Liver (tissue), 3 donors: ENCODE results near the gene OSGEP.

Experiments used
- FOXA1 ChIP-seq: IDR thresholded peaks from 2 replicates; pipeline ENCODE4 v1.6.1; 2016; ENCODE audit warnings: antibody characterized with exemption
- RAD21 ChIP-seq, 2 donors: IDR thresholded peaks; 2 replicates each; pipeline ENCODE4 v1.6.1; 2016; ENCODE audit warnings: antibody characterized with exemption in 2 of 2, mild to moderate bottlenecking in 2 of 2
- TAF1 ChIP-seq: conservative IDR thresholded peaks from 2 replicates; pipeline ENCODE4 v1.6.1; 2016; ENCODE audit warnings: antibody characterized with exemption, mild to moderate bottlenecking
- ZBTB33 ChIP-seq: IDR thresholded peaks from 2 replicates; pipeline ENCODE4 v1.6.1; 2016; ENCODE audit warnings: antibody characterized with exemption
- TF ChIP-seq, protein P1 (sequence below): fragments of 150-350 bp; IDR thresholded peaks from 2 replicates; pipeline ENCODE4 v1.5.1; 2017; ENCODE audit warnings: improper control_type of control experiment, low read depth, low read length; ENCODE audit not compliant: missing input control
- donor health status: healthy.
- donor health status: healthy.

- TF ChIP-seq, protein P1, sequence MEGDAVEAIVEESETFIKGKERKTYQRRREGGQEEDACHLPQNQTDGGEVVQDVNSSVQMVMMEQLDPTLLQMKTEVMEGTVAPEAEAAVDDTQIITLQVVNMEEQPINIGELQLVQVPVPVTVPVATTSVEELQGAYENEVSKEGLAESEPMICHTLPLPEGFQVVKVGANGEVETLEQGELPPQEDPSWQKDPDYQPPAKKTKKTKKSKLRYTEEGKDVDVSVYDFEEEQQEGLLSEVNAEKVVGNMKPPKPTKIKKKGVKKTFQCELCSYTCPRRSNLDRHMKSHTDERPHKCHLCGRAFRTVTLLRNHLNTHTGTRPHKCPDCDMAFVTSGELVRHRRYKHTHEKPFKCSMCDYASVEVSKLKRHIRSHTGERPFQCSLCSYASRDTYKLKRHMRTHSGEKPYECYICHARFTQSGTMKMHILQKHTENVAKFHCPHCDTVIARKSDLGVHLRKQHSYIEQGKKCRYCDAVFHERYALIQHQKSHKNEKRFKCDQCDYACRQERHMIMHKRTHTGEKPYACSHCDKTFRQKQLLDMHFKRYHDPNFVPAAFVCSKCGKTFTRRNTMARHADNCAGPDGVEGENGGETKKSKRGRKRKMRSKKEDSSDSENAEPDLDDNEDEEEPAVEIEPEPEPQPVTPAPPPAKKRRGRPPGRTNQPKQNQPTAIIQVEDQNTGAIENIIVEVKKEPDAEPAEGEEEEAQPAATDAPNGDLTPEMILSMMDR, result no peak
- TF ChIP-seq FOXA1, result no peak
- TF ChIP-seq TAF1, result no peak
- TF ChIP-seq RAD21 (IDR thresholded peaks at IDR 0.05), result no peak
- TF ChIP-seq ZBTB33, result no peak
Observed at GRCh38 chr14:20428802-20429201, 25.8 kb downstream of the OSGEP start.
